Measurements from ENCODE around the gene NTSR2.

The NTSR2 gene, protein sequence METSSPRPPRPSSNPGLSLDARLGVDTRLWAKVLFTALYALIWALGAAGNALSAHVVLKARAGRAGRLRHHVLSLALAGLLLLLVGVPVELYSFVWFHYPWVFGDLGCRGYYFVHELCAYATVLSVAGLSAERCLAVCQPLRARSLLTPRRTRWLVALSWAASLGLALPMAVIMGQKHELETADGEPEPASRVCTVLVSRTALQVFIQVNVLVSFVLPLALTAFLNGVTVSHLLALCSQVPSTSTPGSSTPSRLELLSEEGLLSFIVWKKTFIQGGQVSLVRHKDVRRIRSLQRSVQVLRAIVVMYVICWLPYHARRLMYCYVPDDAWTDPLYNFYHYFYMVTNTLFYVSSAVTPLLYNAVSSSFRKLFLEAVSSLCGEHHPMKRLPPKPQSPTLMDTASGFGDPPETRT

DNA sequence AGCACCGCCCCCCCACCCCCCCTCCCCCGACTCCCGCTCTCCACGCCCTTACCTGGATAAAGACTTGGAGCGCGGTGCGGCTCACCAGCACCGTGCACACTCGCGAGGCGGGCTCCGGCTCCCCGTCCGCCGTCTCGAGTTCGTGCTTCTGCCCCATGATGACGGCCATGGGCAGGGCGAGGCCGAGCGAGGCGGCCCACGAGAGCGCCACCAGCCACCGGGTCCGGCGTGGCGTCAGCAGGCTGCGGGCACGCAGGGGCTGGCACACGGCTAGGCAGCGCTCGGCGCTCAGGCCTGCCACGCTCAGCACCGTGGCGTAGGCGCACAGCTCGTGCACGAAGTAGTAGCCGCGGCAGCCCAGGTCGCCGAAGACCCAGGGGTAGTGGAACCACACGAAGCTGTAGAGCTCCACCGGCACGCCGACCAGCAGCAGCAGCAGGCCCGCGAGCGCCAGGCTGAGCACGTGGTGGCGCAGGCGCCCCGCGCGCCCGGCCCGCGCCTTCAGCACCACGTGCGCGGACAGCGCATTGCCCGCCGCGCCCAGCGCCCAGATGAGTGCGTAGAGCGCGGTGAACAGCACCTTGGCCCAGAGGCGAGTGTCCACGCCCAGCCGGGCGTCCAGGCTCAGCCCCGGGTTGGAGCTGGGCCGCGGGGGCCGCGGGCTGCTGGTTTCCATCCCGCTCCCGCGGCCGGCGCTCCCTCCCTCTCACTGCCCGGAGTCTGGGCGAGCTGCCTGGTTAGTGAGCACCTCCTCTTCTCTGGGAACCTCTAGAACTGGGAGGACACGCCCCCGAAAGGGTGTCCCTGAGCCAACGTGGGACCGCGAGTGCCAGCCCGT is at the start of gene NTSR2:
NTSR2 (minus strand) TSS at position 742 of the 838 bp plus-strand sequence; CDS start at position 676, 66 bp downstream.
- peak; percentile 57 for DNase-seq (ENCODE audit: low spot score)

DNA sequence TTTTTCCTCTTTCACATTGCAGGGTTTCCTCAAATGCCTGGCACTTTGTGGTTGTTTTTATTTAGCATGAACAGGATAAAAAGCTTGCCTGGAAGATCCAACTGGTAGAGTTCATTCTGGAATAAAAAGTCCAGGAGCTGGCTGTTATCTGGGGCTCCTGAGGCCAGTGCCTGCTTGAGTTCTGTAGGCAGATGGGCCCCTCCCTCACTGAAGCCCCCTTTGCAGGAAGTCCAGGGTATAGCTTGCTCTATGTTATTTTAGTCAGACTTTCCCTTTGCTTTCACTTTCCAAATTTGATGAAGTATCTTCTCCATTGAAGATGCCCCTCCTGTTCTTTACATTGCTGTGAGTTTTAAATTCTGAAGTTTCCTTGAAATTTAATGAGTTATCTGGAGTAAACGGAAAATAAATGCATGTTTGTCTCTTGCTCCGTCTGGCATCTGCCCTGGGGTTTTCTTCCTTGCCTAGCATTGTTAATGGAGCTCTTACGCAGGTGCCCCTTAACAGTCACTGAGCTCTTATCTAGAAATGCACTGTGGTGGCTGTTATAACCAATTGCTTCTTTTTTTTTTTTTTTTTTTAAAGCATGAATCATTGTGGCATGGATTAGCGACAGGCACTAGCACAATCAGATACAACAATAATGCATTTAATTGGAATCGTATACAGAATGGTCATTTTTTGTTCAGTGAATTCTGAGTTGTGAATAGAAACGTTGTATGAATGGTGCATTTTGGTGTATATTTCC is 49.4 kb upstream of the NTSR2 start:
- no peak for DNase-seq (ENCODE audit: low spot score)

DNA sequence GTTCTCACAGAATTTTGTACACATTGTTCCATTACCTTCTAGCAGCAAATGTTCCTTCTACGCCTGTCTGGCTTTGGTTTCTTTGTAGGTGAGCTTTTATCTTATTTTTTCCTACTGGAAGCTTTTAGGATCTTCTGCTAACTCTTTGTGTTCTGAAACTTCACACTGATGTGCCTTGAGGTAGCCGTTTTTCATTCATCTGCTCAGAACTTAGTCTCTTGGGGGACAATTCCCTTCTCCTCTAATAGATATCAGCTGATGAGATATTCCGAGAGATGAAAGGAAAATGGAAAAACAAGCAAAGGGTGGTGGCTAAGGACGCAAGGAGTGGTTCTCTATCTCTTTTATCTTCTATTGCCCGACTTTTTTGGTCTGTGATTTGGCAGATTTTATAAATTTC is 48.6 kb upstream of the NTSR2 start:
- no peak for DNase-seq (ENCODE audit: low spot score)

DNA sequence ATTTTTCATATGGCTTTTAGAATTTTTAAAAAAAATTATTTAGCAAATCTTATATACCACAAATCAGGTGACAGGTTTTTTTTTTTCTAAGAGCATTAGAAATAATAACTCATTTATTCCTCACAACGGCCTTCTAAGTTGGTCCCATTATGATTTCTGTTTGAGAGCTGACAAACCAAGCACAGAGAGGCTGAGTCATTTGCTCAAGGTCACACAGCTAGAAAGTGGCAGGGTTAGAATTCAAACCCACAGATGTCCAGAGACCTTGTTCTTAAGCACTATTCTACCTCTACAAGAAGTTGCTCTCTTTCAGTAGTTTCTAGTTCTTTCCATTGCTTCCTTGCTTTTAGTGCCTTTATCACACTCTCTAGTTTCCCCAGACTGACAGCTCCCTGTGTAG is 47.6 kb upstream of the NTSR2 start:
- no peak for DNase-seq (ENCODE audit: low spot score)

DNA sequence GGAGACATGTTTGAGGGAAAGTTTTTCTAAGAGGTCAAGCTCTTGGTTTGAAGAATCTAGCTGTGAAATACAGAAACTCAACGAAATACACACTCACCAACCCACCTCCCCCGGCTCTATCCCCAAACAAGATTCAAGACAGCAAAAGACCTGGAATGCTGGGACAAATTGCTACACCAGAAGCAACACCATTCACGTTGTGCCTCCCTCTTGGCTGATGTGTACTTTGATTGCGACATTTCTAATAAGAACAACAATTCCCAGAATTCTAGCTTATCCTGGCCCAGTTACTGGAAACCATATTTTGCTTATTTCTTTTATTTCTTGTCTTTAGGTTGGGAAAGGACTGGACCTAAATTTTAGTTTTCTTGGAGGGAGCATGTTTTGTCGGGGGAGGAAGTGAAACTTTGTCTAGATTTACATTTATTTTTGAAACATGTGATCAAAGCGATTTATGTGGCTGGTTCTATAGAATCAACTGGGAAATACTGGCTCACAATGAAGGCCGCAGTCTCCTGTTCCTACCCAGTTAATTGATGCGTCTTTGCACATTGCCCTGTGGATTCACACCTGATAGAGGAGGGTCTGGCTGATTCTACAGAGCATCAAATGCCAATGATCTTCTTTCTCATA is 46.8 kb upstream of the NTSR2 start:
- no peak for DNase-seq (ENCODE audit: low spot score)

DNA sequence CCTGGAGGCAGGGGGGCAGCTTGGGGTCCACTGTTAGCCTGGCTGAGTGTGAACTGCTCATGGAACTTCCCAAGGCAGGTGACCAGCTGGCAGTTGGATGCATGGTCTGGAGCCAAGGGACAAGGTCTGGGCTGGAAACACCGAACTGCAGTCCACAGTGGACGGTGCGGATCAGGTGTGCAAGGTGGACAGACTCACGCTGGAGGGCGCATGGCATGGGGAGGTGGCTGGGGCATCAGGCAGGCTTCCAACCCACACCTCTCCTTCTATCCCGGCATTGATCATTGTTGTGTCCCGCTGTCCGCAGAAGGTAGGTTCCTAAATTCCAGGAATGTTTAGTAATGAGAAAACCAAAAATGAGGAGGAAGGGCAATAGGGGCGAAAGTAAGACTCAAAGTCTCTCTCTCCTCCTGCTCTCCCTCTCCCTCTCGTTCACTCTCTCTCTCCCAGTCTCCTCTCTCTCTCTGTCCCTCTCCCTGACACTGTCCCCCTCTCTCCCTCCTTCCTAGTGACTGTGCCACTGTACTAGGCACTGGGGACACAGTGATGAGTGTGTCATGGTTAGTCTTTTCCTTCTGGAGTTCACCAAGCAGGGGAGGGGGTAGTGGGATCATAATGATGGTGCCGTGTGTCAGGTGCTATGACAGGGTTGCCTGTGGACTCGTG is 46.1 kb upstream of the NTSR2 start:
- no peak for DNase-seq (ENCODE audit: low spot score)

DNA sequence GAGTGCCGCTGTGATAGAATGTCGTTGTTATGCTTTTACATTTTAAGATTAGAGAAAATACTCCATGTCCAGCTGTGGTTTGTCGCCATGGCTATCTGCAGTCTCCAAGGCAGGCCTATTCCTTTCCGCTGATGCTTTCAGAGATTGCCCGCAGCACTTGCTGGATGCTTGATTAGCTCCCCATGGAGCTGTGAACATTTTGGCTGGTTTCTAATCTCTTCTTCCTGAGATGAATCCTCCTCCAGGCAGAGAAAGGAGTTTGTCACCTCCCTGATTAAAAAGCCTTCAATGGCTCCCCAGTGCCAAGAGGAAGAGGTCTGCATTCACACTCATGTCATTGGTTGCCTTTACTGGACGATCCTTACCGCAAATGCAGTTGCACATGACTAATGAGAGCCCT is 43.8 kb upstream of the NTSR2 start:
- no peak for DNase-seq (ENCODE audit: low spot score)

DNA sequence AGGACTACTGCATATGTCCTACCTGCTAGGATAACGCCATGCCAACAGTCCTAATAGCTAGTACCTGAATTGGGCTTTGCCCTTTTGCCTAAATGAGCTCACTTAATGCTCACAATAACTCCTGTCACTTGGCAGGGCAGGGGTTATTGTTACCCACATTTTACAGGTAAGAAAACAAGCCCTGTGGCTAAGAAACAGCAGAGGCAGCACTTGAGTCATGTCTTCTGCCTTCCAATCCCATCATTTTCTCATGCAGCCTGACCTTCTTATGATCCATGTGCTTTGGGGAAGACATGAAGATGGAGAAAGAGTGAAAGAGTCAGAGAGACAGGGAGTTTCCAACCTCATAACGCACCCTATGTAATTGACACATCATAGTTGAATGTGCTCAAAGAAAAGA is 42.9 kb upstream of the NTSR2 start:
- no peak for DNase-seq (ENCODE audit: low spot score)

DNA sequence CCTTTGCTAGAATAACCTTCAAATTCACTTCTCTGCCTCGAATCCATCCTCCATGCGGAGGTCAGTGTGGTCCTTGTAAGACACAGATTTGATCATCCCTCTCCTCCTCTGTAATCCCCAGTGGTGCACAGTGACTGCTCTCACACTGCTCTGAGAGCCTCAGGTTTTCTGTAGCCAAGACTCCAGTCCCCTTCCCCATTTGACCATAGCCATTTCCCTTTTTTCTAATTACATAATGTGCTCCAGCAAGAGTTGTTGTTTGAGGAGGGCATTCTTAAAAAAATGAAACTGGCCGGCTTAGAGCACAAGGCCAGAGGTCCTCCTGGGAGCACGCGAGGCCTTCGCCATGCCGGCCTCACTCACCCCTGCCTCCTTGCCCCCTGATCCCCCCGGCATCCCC is 41.8 kb upstream of the NTSR2 start:
- no peak for DNase-seq (ENCODE audit: low spot score)

DNA sequence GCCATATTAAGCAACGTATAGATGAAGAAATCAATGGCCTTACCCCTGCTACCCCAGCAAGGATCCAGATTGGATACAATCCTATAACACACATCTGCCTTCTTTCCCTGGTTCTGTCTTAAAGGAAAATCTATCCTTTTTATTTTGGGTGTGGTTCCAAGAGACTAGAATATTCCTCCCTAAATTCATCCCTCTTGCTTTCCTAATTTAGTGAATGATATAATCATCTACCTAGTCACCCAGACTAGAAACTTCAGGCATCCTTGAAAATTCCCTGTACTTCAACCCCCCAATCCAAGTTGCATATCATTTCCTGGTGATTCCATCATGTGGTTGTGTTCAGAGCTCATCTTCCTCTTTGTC is 41.3 kb upstream of the NTSR2 start:
- no peak for DNase-seq (ENCODE audit: low spot score)

DNA sequence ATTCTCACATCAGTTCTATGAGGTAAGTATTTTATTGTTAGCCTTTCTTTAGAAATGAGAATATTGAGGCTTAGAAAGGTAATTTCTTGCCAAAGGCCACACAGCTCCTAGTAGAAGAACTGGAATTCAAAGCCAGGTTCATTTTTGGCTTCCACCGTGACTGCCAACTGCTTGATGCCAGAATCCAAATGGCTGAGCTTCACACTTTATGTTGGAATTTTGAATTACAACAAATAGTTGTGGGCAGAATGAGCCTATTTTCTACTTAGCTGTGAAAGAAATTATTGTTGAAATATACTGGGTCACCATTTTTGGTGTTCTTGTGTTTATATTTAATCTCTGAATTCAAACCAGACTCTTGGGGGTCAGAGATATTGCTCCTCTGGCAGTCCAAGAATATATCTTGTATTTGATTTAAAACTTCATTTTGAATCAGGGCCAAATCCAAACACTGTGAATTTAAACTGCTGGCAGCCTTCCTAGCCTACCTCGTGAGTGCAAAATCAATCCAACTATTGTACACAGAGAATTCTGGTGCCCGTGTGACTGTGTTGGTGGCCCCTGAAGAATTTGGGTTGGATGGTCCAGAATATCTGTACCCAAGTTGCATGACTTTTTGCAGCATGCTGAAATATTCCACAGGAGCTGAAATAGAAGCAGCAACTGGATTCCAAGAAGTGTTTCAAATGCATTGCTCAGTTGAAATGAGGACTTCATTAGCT is 40.8 kb upstream of the NTSR2 start:
- DNase-seq (ENCODE audit: low spot score) = peak; percentile 62

DNA sequence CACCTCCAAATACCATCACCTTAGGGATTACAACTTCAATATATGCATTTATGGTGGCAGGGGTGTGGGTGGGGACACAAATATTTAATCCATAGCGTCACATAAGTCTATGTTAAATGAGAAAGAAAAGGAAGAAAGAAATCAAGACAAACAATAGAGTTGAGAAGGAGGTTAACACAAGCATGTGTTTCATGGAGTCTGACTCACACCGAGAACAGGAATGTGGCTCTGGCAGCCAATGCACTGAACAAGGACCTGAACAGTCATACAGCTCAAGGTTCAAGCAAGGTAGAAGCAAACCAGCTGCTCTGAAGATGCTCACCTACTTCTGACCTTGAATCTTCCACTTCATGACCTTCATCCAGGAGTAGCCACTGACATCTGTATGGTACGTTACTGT is 40.2 kb upstream of the NTSR2 start:
- no peak for DNase-seq (ENCODE audit: low spot score)

DNA sequence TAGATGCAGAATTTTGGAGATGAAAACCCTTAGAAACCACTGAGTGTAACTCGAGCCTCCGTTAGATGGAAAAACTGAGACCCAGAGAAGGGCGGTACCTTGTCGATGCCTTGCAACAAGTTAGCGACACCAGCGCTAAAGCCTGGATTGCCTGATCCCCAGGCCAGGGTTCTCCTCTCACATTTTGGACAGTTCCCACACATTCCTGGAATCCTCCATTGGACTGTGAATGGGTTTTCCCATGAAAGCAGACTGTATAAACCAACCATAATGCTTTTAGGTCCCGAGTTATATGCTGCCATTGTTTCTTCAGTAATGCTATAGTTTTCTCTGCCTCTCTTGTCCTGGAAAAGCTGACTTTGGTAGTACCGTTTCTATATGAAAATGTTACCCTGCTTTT is 39.3 kb upstream of the NTSR2 start:
- DNase-seq (ENCODE audit: low spot score) = no peak

DNA sequence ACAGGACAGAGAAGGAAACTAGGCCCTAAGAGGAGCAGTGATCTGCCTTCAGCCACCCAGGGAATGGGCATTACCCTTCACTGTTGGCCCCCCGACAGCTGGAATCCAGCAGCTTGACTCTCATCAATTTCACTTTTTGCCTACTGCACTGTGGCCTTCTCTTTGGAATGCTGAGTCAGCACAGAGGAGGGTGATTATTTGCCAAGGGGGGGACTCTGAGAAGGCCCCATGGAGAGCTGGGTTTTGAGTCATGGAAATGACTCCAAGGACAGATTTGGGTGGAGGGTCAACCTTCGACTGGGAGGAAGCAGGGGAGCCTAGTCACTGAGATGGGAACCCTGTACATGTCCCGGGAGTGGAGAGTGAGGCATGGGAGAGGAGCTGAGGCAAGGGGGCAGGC is 38.1 kb upstream of the NTSR2 start:
- no peak for DNase-seq (ENCODE audit: low spot score)

DNA sequence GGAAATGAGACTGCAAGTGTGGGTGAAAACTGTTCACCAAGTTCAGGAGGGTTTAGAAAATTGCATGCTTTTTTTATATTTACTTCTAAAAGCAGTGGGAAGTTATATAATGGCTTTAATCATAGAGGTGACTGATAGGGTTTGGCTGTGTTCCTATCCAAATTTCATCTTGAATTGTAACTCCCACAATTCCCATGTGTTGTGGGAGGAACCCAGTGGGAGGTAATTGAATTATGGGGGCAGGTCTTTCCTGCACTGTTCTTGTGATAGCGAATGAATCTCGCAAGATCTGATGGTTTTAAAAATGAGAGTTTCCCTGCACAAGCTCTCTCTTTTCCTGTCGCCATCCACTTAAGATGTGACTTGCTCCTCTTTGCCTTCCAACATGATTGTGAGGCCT is 35.7 kb upstream of the NTSR2 start:
- no peak for DNase-seq (ENCODE audit: low spot score)

DNA sequence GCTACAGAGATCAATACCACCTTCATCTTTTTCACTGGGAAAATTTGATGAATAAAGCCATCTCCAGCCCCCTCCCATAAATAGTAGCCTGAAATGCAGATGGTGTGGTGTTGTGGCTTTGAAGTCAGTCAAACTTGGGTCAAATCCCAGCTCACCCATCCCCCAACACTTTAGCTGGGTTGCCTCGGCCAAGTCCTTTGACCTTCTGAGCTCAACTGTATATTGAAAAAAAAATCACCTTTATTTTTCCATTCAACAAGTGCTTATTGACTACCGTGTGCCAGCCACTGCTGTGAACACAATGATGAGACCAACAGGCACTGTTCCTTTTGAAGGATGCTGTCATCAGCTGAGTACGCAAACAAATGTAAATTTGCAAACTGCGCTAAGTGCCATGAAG is 35.1 kb upstream of the NTSR2 start:
- DNase-seq (ENCODE audit: low spot score) = no peak

DNA sequence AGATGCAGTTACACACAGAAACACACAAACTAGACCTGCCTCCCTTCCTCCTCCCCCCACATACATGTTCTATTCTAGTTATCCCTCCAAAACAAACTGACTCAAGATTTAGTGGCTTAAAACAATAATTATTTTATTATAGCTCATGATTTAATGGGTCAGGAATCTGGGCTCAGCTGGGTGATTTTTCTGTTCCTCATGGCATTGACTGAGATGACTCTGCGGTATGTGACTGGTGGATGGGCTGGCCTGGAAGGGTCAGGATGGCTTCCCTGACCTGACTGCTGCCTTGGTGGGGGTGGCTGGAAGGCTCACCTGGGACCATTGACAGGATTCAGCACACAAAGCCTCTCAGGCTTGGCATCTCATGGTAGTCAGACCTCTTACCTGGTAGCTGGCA is 33.7 kb upstream of the NTSR2 start:
- no peak for DNase-seq (ENCODE audit: low spot score)

DNA sequence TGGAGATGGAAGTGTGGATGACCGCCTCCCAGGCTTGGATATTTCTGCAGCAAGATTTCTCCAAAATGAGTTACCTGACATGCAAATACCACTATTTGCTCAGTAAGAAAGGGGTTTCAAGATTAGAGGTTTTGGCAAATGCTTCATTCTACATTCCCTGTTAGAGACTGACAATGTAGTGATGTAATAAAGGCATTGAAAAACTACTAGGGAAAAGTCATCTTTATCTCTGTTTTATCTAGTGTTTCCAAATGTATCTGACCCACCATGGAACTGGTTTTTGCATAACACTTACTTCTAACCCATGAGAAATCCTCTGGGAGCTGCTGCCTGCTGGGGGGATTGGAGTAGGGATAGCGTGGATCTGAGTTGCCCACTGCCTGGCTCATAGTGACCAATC is 33.0 kb upstream of the NTSR2 start:
- no peak for DNase-seq (ENCODE audit: low spot score)

DNA sequence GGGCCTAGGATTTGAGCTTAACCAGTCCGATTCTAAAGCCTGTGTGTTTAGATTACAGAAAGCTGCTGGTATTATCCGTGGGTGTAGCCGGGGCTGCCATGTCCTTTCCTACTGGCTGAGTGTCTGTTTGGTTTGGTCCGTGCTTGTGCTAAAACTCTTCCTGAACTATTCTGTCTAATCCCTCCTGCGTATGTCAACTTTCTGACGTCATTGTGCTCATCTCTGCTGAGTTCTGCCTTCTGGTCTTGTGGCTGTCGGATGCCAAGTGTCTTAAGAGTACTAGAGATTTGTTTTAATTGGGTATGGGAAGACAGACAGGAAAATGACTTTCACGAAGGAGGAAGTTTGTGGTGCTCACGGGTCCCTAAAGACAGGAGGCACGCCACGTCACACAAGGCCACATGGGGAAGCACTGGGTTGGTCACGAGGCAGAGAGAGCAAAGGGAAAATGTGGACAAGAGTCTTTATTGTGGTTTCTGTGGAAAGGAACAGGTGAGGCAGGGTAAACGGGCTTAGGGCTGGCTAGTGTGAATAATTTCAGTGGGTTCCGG is 31.8 kb upstream of the NTSR2 start:
- peak; percentile 64 for DNase-seq (ENCODE audit: low spot score)

DNA sequence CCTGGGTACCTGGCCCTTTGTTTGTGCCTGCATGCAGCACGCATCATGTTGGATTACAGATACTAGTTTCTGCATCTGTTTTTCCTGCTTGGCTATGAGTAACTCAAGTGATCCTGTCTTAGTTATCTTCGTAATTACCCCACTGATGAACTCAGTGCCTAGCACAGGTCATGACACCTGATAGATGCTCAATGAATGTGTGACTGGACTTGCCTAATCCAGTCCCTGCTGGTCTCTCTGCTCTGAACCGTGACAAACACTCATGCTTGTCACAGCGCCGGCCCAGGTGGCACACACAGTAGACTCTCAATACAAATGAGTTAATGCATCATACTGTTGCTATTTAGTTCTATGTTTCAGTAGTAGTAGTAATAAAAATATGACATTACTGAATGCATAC is 31.2 kb upstream of the NTSR2 start:
- no peak for DNase-seq (ENCODE audit: low spot score)

Data from pons (tissue), 1 donor.